ENCODE measurements around the gene OR52I1. TPM values are rescaled to one million over a fixed set of nuclear protein-coding genes. Genes with fewer than 3 reads are reported as not detected.

Gene OR52I1
- total RNA-seq, 2 experiments from 2014 or later: not detected

GRCh38 chr11:4576880-4577279, 17.0 kb upstream of the OR52I1 start:
- H3K27ac Mint-ChIP-seq: no peak overlapping the region
- no peak overlapping the region for H3K4me3 ChIP-seq (ENCODE audit: low read length)
- H3K27me3 ChIP-seq (ENCODE audit: control insufficient read depth in 1 of 2, insufficient read depth in 2 of 2, low read length in 2 of 2): peaks cover 0 to 6% of the 10 kb centered on the region in 2 experiments
- H3K27me3 Mint-ChIP-seq: peaks cover 21% of the 10 kb centered on the region
- H3K4me1 ChIP-seq (ENCODE audit: insufficient read depth, low read length): no peaks in the 10 kb centered on the region
- intact Hi-C loops (cut with DNase I, micrococcal nuclease): no loop called here
- ATAC-seq (ENCODE audit: poor library complexity) (no peak), DNase-seq (no peak)
- no peaks in the 10 kb centered on the region for H3K4me1 Mint-ChIP-seq (ENCODE audit: low read depth)
- H3K9me3 ChIP-seq (ENCODE audit: control insufficient read depth in 1 of 2, insufficient read depth in 1 of 2, low read length in 2 of 2): no peaks in the 10 kb centered on the region
- H3K4me3 Mint-ChIP-seq: no peak overlapping the region
- POLR2A ChIA-PET: no interaction called here
- TF ChIP-seq CTCF (IDR thresholded peaks at IDR 0.05): no peak
- H3K36me3 ChIP-seq (ENCODE audit: insufficient read depth, low read length): no peaks in the 10 kb centered on the region
- no peak overlapping the region for H3K27ac ChIP-seq (ENCODE audit: low read depth in 1 of 2, low read length in 2 of 2)
- CTCF ChIA-PET: no interaction called here
- no peaks in the 10 kb centered on the region for H3K36me3 Mint-ChIP-seq (ENCODE audit: low read depth)
- H3K9me3 Mint-ChIP-seq: no peaks in the 10 kb centered on the region

- H3K27ac Mint-ChIP-seq: no peak overlapping the region
- POLR2A ChIA-PET: no interaction called here
- H3K4me3 ChIP-seq (ENCODE audit: low read length): no peak overlapping the region
- no peak overlapping the region for H3K27ac ChIP-seq (ENCODE audit: low read depth in 1 of 2, low read length in 2 of 2)
- peaks cover 0 to 6% of the 10 kb centered on the region in 2 experiments for H3K27me3 ChIP-seq (ENCODE audit: control insufficient read depth in 1 of 2, insufficient read depth in 2 of 2, low read length in 2 of 2)
- no peak overlapping the region for H3K4me3 Mint-ChIP-seq
- no peaks in the 10 kb centered on the region for H3K36me3 ChIP-seq (ENCODE audit: insufficient read depth, low read length)
- no peaks in the 10 kb centered on the region for H3K9me3 ChIP-seq (ENCODE audit: control insufficient read depth in 1 of 2, insufficient read depth in 1 of 2, low read length in 2 of 2)
- no peaks in the 10 kb centered on the region for H3K9me3 Mint-ChIP-seq
- TF ChIP-seq CTCF (IDR thresholded peaks at IDR 0.05): no peak
- H3K36me3 Mint-ChIP-seq (ENCODE audit: low read depth): no peaks in the 10 kb centered on the region
- peaks cover 25% of the 10 kb centered on the region for H3K27me3 Mint-ChIP-seq
- intact Hi-C loops (cut with DNase I, micrococcal nuclease): no loop called here
- CTCF ChIA-PET: interaction anchor here (0.5 kb wide), 1 partner anchor 11 kb away, joined by 3 read pairs; no protein-coding TSS in a partner anchor
- H3K4me1 ChIP-seq (ENCODE audit: insufficient read depth, low read length): no peaks in the 10 kb centered on the region
- H3K4me1 Mint-ChIP-seq (ENCODE audit: low read depth): no peaks in the 10 kb centered on the region
- DNase-seq (no peak), ATAC-seq (ENCODE audit: poor library complexity) (no peak)
These were observed 16.1 kb upstream of the OR52I1 start for GRCh38 chr11:4577761-4578160.

GRCh38 chr11:4578624-4579023, 15.2 kb upstream of the OR52I1 start:
- POLR2A ChIA-PET: no interaction called here
- no peak for ATAC-seq (ENCODE audit: poor library complexity)

More at GRCh38 chr11:4578624-4579023, 15.2 kb upstream of the OR52I1 start:
- Histone ChIP-seq H3K36me3 (ENCODE audit: insufficient read depth, low read length) (no peaks in the 10 kb centered on the region), H3K27me3 (ENCODE audit: control insufficient read depth in 1 of 2, insufficient read depth in 2 of 2, low read length in 2 of 2) (peaks cover 0 to 11% of the 10 kb centered on the region in 2 experiments), H3K27ac (ENCODE audit: low read depth in 1 of 2, low read length in 2 of 2) (no peak overlapping the region), H3K4me3 (ENCODE audit: low read length) (no peak overlapping the region), H3K4me1 (ENCODE audit: insufficient read depth, low read length) (no peaks in the 10 kb centered on the region), H3K9me3 (ENCODE audit: control insufficient read depth in 1 of 2, insufficient read depth in 1 of 2, low read length in 2 of 2) (no peaks in the 10 kb centered on the region)
- CTCF ChIA-PET: no interaction called here
- Mint-ChIP-seq H3K27ac (no peak overlapping the region), H3K36me3 (ENCODE audit: low read depth) (no peaks in the 10 kb centered on the region), H3K4me1 (ENCODE audit: low read depth) (no peaks in the 10 kb centered on the region), H3K9me3 (no peaks in the 10 kb centered on the region), H3K4me3 (no peak overlapping the region), H3K27me3 (peaks cover 32% of the 10 kb centered on the region)
- no peak for DNase-seq
- no peak for TF ChIP-seq CTCF (IDR thresholded peaks at IDR 0.05)
- intact Hi-C loops (cut with DNase I, micrococcal nuclease): no loop called here

Data from CD4-positive, alpha-beta T cell (primary cell).